Hypothalamus (tissue), 51 donors: ENCODE data around the gene MMP13.
A peak's percentile ranks its signal among the peaks of the same experiment; 100 is the strongest.
"Not testable (repeated sequence)": the region's sequence is repeated elsewhere in the genome, so short reads cannot be mapped to it uniquely, and the experiment has no call there.

Source experiments
- DNase-seq, 51 donors: peaks; one replicate each; lab custom pipeline; 2025; lab: John Stamatoyannopoulos, UW

The MMP13 gene

DNA sequence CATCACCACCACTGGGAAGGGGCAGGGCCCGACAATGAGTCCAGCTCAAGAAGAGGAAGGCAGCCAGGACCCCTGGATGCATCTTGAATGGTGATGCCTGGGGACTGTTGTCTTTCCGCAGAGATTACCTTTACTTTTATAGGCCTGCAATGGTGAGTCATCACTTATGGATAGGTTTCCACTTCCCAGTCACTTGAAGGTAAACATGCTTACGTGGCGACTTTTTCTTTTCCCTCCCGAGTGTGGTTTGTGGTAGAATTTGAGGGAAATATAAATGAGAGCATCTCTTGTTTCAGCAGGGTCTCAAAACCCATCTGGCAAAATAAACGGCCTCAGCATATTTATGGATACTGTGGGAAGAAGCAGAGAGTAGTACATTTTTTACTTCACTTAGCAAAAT lies at the start of gene MMP13:
Gene MMP13, minus strand, starts transcription at position 109 of the 400 bp plus-strand sequence. Its CDS starts 27 bp downstream, at position 82.
- no peak for DNase-seq

DNA sequence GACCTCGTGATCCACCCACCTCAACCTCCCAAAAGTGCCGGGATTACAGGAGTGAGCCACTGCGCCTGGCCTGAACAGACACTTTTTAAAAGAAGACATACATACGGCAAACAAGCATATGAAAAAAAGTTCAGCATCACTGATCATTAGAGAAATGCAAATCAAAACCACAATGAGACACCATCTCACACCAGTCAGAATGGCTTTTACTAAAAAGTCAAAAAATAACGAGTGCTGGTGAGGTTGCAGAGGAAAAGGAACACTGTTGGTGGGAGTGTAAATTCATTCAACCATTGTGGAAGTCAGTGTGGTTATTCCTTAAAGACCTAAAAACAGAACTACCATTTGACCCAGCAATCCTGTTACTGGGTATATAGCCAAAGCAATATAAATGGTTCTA lies 48.7 kb upstream of the MMP13 start:
- not testable (repeated sequence) for DNase-seq

- no peak for DNase-seq
Observed at GRCh38 chr11:102994105-102994504, 38.6 kb upstream of the MMP13 start.

DNA sequence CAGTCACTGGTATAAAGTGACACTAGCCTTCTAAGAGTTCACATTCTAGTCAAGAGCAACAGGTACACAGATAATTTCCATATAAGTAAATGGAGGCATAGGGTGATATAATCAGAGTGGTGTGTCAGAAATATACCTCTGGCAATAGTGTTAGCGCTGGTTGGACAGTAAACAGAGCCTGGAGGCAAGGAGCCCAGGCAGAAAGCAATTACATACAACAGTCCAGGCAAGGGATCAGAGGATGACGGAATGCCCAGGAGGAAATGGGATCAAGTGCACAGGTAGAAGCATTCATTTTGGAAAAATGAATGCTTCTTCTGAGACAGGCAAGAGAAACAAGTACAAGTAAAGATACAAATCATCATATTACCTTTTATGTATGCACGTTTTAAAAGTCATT lies 36.2 kb upstream of the MMP13 start:
- DNase-seq, result no peak

DNA sequence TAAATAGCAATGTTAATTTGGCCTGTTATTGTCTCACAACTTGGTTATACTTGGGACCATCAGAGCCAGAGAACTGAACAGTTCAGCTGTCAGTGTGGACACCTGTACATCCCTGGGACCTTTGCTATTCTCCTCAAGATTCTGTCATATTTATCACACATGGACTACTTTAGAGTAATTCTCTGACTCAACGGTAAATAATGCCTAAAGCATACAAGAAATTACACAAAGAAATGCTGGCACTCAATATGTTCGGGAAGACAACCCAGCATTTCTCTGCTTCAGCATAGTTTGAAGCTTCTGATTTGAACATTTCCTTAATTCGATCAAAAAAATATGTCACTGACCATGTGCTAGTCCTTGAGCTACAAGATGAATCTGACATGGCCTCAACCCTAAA lies 34.6 kb upstream of the MMP13 start:
- DNase-seq, result no peak

GRCh38 chr11:102989379-102990047 lies 34.0 kb upstream of the MMP13 start:
- DNase-seq, result no peak

GRCh38 chr11:102986815-102987214 lies 31.3 kb upstream of the MMP13 start:
- DNase-seq, result no peak

DNA sequence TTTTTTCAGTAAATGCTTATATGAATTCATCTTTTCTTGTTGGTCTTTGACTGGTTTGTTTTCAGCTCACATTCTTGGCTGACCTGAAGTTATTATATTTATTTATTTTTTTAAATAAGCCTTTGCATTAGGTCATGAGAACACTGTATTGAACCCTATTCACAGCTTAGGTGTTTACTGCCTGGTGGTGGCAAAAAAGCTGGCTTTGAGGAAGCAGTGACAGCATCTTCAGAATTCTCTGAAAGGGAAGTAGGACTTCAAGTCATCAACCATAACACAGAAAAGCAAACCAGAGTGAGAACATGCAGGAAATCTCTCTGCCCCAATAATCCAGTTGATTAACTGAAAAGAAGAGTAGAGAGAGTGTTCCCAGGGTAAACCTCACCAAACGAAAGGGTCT lies 30.3 kb upstream of the MMP13 start:
- DNase-seq, result no peak

GRCh38 chr11:102983486-102983885 lies 28.0 kb upstream of the MMP13 start:
- DNase-seq, result no peak

GRCh38 chr11:102981324-102981910 lies 25.9 kb upstream of the MMP13 start:
- DNase-seq, result no peak

- no peak for DNase-seq
Observed at GRCh38 chr11:102974552-102975280, 19.2 kb upstream of the MMP13 start.

DNA sequence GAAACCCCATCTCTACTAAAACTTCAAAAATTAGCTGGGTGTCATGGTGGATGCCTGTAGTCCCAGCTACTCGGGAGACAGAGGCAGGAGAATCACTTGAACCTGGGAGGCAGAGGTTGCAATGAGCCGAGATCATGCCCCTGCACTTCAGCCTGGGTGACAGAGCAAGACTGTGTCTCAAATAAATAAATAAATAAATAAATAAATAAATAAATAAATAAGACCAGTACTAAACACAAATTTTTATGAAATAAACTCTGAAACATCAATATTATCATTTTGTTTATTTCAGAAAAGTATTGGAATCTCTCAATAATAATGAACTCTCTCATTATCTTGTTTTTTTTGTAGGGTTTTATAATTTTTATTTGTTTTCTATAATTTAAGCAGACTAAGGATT lies 18.2 kb upstream of the MMP13 start:
- DNase-seq, result not testable (repeated sequence)

- DNase-seq, result no peak
Observed at GRCh38 chr11:102972853-102973252, 17.3 kb upstream of the MMP13 start.

DNA sequence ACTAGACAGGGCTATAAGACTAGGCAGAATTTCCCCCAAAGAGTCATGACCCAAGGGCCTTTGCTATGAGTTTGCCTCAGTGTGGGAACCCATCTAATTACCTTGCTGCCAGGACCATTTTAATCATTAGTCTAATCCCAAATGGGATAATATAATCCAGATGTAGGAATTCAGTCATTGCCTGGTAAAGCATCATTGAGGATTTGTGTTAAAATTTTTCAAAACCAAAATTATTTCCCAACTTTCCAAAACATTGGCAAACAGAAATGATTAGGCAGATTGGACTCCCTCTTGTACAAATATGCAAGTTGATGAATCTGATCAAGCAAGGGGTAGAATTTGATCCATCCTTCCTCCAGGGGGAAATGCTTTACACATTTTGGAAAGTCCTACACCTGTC lies 16.2 kb upstream of the MMP13 start:
- DNase-seq, result no peak

DNA sequence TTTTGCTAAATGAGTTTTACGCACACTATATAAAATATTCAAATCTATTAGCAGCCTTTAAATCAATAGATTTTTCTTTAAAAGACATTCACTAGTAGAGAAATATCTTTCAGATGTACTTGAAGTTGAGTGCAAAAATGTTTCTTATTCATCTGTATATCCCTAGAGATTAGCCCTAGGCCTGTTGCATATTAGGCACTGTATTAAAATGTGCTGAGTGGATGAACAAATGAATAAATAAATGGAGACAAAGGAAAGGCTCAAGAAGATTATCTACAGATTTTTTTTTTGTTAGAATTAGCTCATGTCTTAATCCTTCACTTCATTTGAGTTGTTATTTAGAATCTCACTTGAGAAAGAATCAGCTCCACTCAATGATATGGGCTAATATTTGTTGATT lies 12.0 kb upstream of the MMP13 start:
- DNase-seq, result no peak

DNA sequence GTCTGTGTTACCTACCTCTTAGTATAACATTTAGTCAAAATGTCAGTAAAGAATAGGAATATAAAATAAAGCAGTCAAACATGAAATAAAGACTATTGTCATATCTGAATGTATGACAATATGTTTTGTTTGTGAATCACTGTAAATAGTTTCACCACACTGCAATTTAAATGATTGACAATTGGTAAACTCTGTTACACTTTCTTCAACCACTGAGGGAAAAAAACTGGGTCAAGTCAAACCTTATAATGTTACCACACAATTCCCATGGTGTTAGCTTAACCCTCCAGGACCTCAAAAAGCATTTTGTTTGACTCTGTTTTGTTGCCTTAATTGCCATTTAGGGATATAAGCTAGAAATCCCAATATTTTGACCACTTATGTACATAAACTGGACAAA lies 10.5 kb upstream of the MMP13 start:
- DNase-seq, result no peak

GRCh38 chr11:102964867-102965266 lies 9.3 kb upstream of the MMP13 start:
- DNase-seq, result no peak

- DNase-seq, result no peak
Observed at GRCh38 chr11:102957953-102958352, 2.4 kb upstream of the MMP13 start.

GRCh38 chr11:102950622-102951081 lies 4.9 kb downstream of the MMP13 start:
- no peak for DNase-seq

GRCh38 chr11:102946237-102946636 lies 9.3 kb downstream of the MMP13 start:
- DNase-seq, result no peak

GRCh38 chr11:102940714-102941588 lies 14.6 kb downstream of the MMP13 start:
- DNase-seq, result peak in 9 of 51 donors; percentile 5 to 33 (median 12)
